ENCODE measurements around the gene CHMP5. TPM values are rescaled to one million over a fixed set of nuclear protein-coding genes. Genes with fewer than 3 reads are reported as not detected.

Gene CHMP5
- total RNA-seq, 1 donor from 2014 or later: 84.9 TPM

DNA sequence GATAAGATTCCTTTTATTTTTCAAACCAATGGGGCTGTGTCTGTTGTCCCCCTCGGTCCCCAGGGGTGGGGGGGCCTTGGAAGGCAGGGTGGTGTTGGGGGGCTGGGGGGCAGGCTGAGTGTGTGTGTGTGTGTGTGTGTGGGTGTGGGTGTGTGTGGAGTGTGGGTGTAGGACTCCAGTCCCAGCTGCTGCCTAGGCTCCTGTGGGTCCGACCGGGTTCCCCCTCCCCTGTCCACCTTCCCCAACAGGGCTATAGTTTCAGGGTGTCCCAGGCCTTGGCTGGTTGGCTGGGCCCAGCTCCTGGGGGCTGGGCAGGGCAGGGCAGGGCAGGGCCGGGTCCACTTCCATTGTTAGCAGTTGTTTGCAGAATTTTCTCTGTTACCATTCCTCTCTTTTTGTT lies 23.4 kb downstream of the CHMP5 start:
- Histone ChIP-seq H3K27me3 (ENCODE audit: control insufficient read depth, insufficient read depth, low read length) (no peaks in the 10 kb centered on the region), H3K36me3 (ENCODE audit: control insufficient read depth, insufficient read depth, low read length) (no peaks in the 10 kb centered on the region), H3K4me3 (ENCODE audit: low read depth, low read length) (no peak overlapping the region)
- TF ChIP-seq, protein P1, sequence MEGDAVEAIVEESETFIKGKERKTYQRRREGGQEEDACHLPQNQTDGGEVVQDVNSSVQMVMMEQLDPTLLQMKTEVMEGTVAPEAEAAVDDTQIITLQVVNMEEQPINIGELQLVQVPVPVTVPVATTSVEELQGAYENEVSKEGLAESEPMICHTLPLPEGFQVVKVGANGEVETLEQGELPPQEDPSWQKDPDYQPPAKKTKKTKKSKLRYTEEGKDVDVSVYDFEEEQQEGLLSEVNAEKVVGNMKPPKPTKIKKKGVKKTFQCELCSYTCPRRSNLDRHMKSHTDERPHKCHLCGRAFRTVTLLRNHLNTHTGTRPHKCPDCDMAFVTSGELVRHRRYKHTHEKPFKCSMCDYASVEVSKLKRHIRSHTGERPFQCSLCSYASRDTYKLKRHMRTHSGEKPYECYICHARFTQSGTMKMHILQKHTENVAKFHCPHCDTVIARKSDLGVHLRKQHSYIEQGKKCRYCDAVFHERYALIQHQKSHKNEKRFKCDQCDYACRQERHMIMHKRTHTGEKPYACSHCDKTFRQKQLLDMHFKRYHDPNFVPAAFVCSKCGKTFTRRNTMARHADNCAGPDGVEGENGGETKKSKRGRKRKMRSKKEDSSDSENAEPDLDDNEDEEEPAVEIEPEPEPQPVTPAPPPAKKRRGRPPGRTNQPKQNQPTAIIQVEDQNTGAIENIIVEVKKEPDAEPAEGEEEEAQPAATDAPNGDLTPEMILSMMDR (IDR thresholded peaks at IDR 0.05; ENCODE audit: insufficient read depth, low read length, poor library complexity, severe bottlenecking): no peak
- no peak for DNase-seq (ENCODE audit: low read depth)

- peak overlapping the region; percentile 63 for H3K4me3 ChIP-seq (ENCODE audit: low read depth, low read length)
- TF ChIP-seq, protein P1 (IDR thresholded peaks at IDR 0.05; ENCODE audit: insufficient read depth, low read length, poor library complexity, severe bottlenecking): no peak
Measured at GRCh38 chr9:33288828-33289483, 24.1 kb downstream of the CHMP5 start.

GRCh38 chr9:33289496-33289895 lies 24.6 kb downstream of the CHMP5 start:
- Histone ChIP-seq H3K27me3 (ENCODE audit: control insufficient read depth, insufficient read depth, low read length) (no peaks in the 10 kb centered on the region), H3K36me3 (ENCODE audit: control insufficient read depth, insufficient read depth, low read length) (no peaks in the 10 kb centered on the region), H3K4me3 (ENCODE audit: low read depth, low read length) (peak overlapping the region; percentile 63)
- DNase-seq (ENCODE audit: low read depth): no peak
- TF ChIP-seq, protein P1 (IDR thresholded peaks at IDR 0.05; ENCODE audit: insufficient read depth, low read length, poor library complexity, severe bottlenecking): no peak

More at GRCh38 chr9:33288828-33289483, 24.1 kb downstream of the CHMP5 start:
- Histone ChIP-seq H3K27me3 (ENCODE audit: control insufficient read depth, insufficient read depth, low read length) (no peaks in the 10 kb centered on the region), H3K36me3 (ENCODE audit: control insufficient read depth, insufficient read depth, low read length) (no peaks in the 10 kb centered on the region)
- no peak for DNase-seq (ENCODE audit: low read depth)

DNA sequence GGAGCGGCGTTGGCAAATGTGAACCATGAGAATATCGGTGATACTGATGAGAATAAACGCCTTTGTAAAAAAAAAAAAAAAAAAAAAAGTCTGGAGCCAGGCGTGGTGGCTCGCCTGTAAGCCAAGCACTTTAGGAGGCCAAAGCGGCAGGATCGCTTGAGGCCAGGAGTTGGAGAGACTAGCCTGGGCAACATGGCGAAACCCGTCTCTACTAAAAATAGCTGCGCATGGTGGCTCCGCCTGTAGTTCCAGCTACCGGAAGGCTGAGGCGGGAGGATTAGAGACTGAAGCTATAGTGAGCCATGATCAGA lies 25.0 kb downstream of the CHMP5 start:
- no peak for DNase-seq (ENCODE audit: low read depth)
- Histone ChIP-seq H3K27me3 (ENCODE audit: control insufficient read depth, insufficient read depth, low read length) (no peaks in the 10 kb centered on the region), H3K36me3 (ENCODE audit: control insufficient read depth, insufficient read depth, low read length) (no peaks in the 10 kb centered on the region), H3K4me3 (ENCODE audit: low read depth, low read length) (peak overlapping the region; percentile 63)
- TF ChIP-seq, protein P1 (IDR thresholded peaks at IDR 0.05; ENCODE audit: insufficient read depth, low read length, poor library complexity, severe bottlenecking): no peak

DNA sequence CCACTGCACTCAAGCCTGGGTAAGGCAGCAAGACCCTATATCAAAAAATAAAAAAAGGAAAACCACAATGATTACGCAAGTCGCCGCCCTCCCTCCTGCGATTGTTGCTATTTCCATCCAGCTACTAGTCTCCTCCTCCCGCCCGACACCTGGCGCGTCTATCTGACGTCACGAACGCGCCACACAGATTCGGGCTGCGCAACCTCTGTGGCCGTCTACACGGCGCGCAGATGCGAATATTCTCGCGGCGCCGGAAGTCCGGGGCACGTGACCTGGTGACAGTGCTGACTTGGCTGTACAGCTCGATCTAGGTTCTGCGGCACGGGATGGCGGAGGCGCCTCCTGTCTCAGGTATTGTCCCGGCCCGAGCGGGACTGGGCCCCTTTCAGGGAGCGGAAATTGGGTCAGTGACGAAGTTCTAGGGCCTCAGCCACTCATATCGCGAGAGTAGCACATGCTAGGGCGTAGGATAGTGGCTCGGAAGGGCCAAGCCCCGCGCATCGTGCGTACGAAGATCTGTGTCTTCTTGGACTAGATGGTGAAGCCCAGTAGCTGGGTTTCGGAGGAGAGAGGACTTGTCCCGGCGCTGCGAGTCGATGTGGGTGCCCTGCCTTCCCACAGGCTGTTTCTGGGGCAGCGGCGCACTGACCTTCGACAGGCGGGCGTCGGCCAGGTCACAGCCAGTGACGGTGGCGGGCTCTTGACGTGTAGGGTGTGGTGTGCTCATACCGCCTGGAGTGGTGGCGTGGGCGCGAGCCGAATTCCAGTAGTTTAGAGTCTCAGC lies 25.6 kb downstream of the CHMP5 start, which contains the start of gene NFX1:
TSS of gene NFX1 (plus strand) at position 270 of the 784 bp plus-strand sequence. CDS start at position 327, 57 bp downstream.
- DNase-seq (ENCODE audit: low read depth): peak; percentile 78
- Histone ChIP-seq H3K4me3 (ENCODE audit: low read depth, low read length) (peak within 1 kb of the TSS; percentile 63), H3K27me3 (ENCODE audit: control insufficient read depth, insufficient read depth, low read length) (no peaks in the 10 kb centered on the region), H3K36me3 (ENCODE audit: control insufficient read depth, insufficient read depth, low read length) (no peaks in the 10 kb centered on the region)
- TF ChIP-seq, protein P1 (IDR thresholded peaks at IDR 0.05; ENCODE audit: insufficient read depth, low read length, poor library complexity, severe bottlenecking): no peak

All from kidney epithelial cell (primary cell).